GM12878 (cell line): ENCODE results near the gene UGT2B28. TPM values are rescaled to one million over a fixed set of nuclear protein-coding genes. Genes with fewer than 3 reads are reported as not detected.
"Not testable (repeated sequence)": the region's sequence is repeated elsewhere in the genome, so short reads cannot be mapped to it uniquely, and the experiment has no call there.

Experiments used
- ATAC-seq: fragments of 200-7000 bp; cut with Tn5 transposase; 3 replicates; pipeline ENCODE4 v1.9.1; 2020; ENCODE audit warnings: mild to moderate bottlenecking, moderate library complexity
- BruUV-seq: library from RNA; stranded (reverse); fragments of 400-500 nt; replicated peaks from 2 replicates; lab custom pipeline; 2021; lab: Mats Ljungman, UMichigan
- CTCF ChIA-PET: fragments of 300-600 bp; sonication (Branson Sonifier 250); formaldehyde crosslinking; extraction: SDS; loops from one replicate; lab custom pipeline; 2021; ENCODE audit warnings: inconsistent platforms; lab: Yijun Ruan, JAX
- POLR2A ChIA-PET: fragments of 350-600 bp; formaldehyde crosslinking; extraction: SDS; loops from one replicate; lab custom pipeline; 2021; ENCODE audit warnings: inconsistent platforms; lab: Charles Lee
- RAD21 ChIA-PET: fragments of 300-600 bp; sonication (Branson Sonifier 250); formaldehyde crosslinking; loops from one replicate; lab custom pipeline; 2023; ENCODE audit warnings: antibody characterized with exemption; ENCODE audit not compliant: unreplicated experiment; lab: Charles Lee
- SMC1A ChIA-PET: fragments of 300-600 bp; sonication (Branson Sonifier 250); formaldehyde crosslinking; loops from one replicate; lab custom pipeline; 2023; ENCODE audit not compliant: unreplicated experiment, uncharacterized antibody; lab: Charles Lee
- DNase-seq: peaks from one replicate; pipeline ENCODE4 v3.0.0-alpha.2; 2011; ENCODE audit warnings: low read depth, low spot score
- FAIRE-seq: peaks from 3 replicates; lab custom pipeline; 2011; peaks lifted over from hg19 to GRCh38; lab: Jason Lieb, UNC
- H2AFZ ChIP-seq: 2 replicates; pipeline ENCODE4 v1.6.0; 2011; ENCODE audit warnings: low read depth, low read length, control low read depth; ENCODE audit not compliant: control insufficient read depth
- H3K27ac ChIP-seq: 2 replicates; pipeline ENCODE4 v1.5.1; 2011; ENCODE audit warnings: control low read depth; ENCODE audit not compliant: control insufficient read depth, insufficient read depth
- H3K27me3 ChIP-seq, 2 experiments: replicated peaks in 1 of 2; 2 replicates each; pipeline versions ENCODE4 v1.6.0 to v1.6.1; 2011; ENCODE audit warnings: low read length in 1 of 2; ENCODE audit not compliant: control insufficient read depth in 2 of 2, insufficient read depth in 2 of 2
- H3K36me3 ChIP-seq, 2 experiments: 2 replicates each; pipeline ENCODE4 v1.5.1; 2011; ENCODE audit warnings: low read length in 1 of 2; ENCODE audit not compliant: control insufficient read depth in 2 of 2, insufficient read depth in 2 of 2
- H3K4me1 ChIP-seq: 2 replicates; pipeline ENCODE4 v1.6.1; 2011; ENCODE audit warnings: mild to moderate bottlenecking, low read length, moderate library complexity, mixed read lengths; ENCODE audit not compliant: control insufficient read depth, insufficient read depth
- H3K4me2 ChIP-seq: 2 replicates; pipeline ENCODE4 v1.6.0; 2011; ENCODE audit warnings: control low read depth; ENCODE audit not compliant: control insufficient read depth, insufficient read depth
- H3K4me3 ChIP-seq: fragments of 200-600 bp; sonication (generic); 2 replicates; pipeline ENCODE4 v1.5.1; 2016
- H3K79me2 ChIP-seq: 2 replicates; pipeline ENCODE4 v1.6.0; 2011; ENCODE audit warnings: low read length; ENCODE audit not compliant: control insufficient read depth, insufficient read depth
- H3K9ac ChIP-seq: 2 replicates; pipeline ENCODE4 v1.8.0; 2011; ENCODE audit warnings: low read length, control low read depth, mixed read lengths; ENCODE audit not compliant: control insufficient read depth, insufficient read depth
- H3K9me3 ChIP-seq: replicated peaks from 3 replicates; pipeline ENCODE4 v1.5.1; 2011; ENCODE audit warnings: mild to moderate bottlenecking, low read length; ENCODE audit not compliant: control insufficient read depth, insufficient read depth
- H4K20me1 ChIP-seq: 2 replicates; pipeline ENCODE4 v1.6.0; 2011; ENCODE audit not compliant: control insufficient read depth, insufficient read depth
- WGBS: methylation state at CpG from one replicate; pipeline ENCODE4 v1.1.6; 2016; ENCODE audit warnings: low lambda C conversion rate; ENCODE audit not compliant: insufficient replicate concordance, insufficient coverage; ENCODE audit errors: missing lambda C conversion rate; 5-methylcytosine and 5-hydroxymethylcytosine counted together
- in situ Hi-C: fragments of 300-500 bp; cut with MboI; formaldehyde crosslinking; loops from 9 replicates; pipeline ENCODE4 v1.14.3; 2018; ENCODE audit warnings: mixed read lengths
- intact Hi-C: fragments of 100-400 bp; cut with micrococcal nuclease; formaldehyde crosslinking; loops from one replicate; pipeline ENCODE4 v1.14.2; 2022; ENCODE audit not compliant: unreplicated experiment
- polyA plus RNA-seq, 11 experiments: library from polyadenylated mRNA; depleted of rRNA in 4 of 11; unstranded in 6 of 11; stranded (reverse) in 5 of 11; fragments of >200 nt; fragmentation: Nextera tagmentation in 4 of 11; fragmentation: Illumina TruSeq in 1 of 11; extraction: Ambion mirVana in 4 of 11; extraction: Trizol in 1 of 11; gene quantifications; 1 replicate in 1 of 11; 2 replicates in 10 of 11; pipeline versions ENCODE4 v1.2.1 to v1.2.3, GENCODE V29; 2011 to 2016; ENCODE audit warnings: inconsistent platforms in 2 of 11, missing spikeins in 2 of 11, low read depth in 1 of 11
- total RNA-seq, 4 experiments: library from RNA; depleted of rRNA in 3 of 4; stranded (reverse); fragments of >200 nt in 3 of 4; fragmentation: Illumina TruSeq in 1 of 4; extraction: Trizol in 1 of 4; gene quantifications; 2 replicates each; pipeline versions ENCODE4 v1.2.1 to v1.2.3, GENCODE V29; 2013 to 2021

UGT2B28 gene
- total and polyA plus RNA-seq, 10 of the 15 experiments (the other 5 are each of a cell fraction or from before 2014, with no cell fraction given): not detected

DNA sequence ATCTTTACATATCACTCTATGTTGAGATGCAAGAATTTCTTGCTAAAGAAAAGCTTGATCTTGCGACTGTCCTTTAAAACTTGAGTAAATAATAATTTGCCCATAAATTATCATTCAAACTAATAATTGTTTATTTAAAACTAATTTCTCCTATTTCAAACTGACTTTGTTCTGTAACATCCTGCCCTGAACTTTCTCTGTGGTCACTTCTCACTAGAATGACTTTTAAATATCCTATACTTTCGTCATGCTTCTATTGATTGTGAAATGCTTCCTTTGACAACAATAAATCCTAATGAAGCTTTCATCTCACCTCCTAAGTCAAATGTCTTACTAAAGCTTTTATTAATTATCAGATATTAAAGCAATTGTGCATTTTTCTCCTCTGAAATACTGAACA lies 38.5 kb upstream of the UGT2B28 start:
- H3K27ac ChIP-seq, H3K36me3 ChIP-seq, H4K20me1 ChIP-seq, CTCF ChIA-PET, H3K27me3 ChIP-seq, H3K9ac ChIP-seq, BruUV-seq, H3K4me2 ChIP-seq, H3K9me3 ChIP-seq, H3K4me3 ChIP-seq, ATAC-seq, H3K4me1 ChIP-seq, DNase-seq, H2AFZ ChIP-seq, H3K79me2 ChIP-seq, RAD21 ChIA-PET, FAIRE-seq, in situ Hi-C loops: not testable (repeated sequence)
- intact Hi-C loops: loop anchor here (2.0 kb wide), 1 partner anchor 65 kb away; no protein-coding TSS in a partner anchor
- ChIA-PET POLR2A (interaction anchor here (0.6 kb wide), 1 partner anchor 589 kb away, joined by 4 read pairs; no protein-coding TSS in a partner anchor), SMC1A (interaction anchor here (1.0 kb wide), 1 partner anchor 603 kb away, joined by 3 read pairs; no protein-coding TSS in a partner anchor)
- 55% methylated on average over 2 of the region's 2 CpGs for WGBS

DNA sequence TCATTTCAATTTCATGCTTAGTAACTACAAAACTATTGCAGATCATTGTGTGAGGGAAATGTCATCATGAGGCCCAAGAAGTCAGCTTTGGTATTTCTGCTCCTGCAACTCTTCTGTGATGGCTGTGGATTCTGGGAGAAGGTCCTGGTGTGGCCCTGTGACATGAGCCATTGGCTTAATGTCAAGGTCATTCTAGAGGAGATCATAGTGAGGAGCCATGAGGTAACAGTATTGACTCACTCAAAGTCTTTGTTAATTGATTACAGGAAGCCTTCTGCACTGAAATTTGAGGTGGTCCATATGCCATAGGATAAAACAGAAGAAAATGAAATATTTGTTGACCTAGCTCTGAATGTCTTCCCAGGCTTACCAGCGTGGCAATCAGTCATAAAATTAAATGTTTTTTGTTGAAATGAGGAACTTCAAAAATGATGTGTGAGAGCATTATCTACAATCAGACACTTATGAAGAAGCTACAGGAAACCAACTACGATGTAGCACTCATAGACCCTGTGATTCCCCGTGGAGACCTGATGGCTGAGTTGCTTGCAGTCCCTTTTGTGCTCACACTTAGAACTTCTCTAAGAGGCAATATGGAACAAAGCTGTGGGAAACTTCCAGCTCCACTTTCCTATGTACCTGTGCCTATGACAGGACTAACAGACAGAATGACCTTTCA lies 37.6 kb upstream of the UGT2B28 start:
- ATAC-seq, CTCF ChIA-PET, H3K36me3 ChIP-seq, H3K4me1 ChIP-seq, intact Hi-C loops, H3K4me3 ChIP-seq, H3K27ac ChIP-seq, BruUV-seq, H4K20me1 ChIP-seq, H3K4me2 ChIP-seq, H2AFZ ChIP-seq, POLR2A ChIA-PET, RAD21 ChIA-PET, H3K79me2 ChIP-seq, H3K27me3 ChIP-seq, H3K9ac ChIP-seq, in situ Hi-C loops, H3K9me3 ChIP-seq, FAIRE-seq, DNase-seq: not testable (repeated sequence)
- SMC1A ChIA-PET: interaction anchor here (1.0 kb wide), 1 partner anchor 604 kb away, joined by 3 read pairs; no protein-coding TSS in a partner anchor
- WGBS: 13% methylated on average over 3 of the region's 3 CpGs
